A549 (cell line): ENCODE measurements around the gene IFNL2.

Experiments
- CTCF ChIP-seq: fragments of >200 bp; sonication (Bioruptor Twin); formaldehyde crosslinking; IDR thresholded peaks from 3 replicates; pipeline ENCODE4 v1.5.1; 2016
- EHMT2 ChIP-seq: fragments of 200-600 bp; sonication (generic); IDR thresholded peaks from 2 replicates; pipeline ENCODE4 v1.6.1; 2016; ENCODE audit warnings: antibody characterized with exemption, low read depth, mild to moderate bottlenecking, moderate library complexity
- ESRRA ChIP-seq: fragments of 150-350 bp; IDR thresholded peaks from 2 replicates; pipeline ENCODE4 v1.6.1; 2014; ENCODE audit warnings: mild to moderate bottlenecking, low read length, borderline replicate concordance
- JUN ChIP-seq, 2 experiments: fragments of >200 bp; sonication (Bioruptor Twin); formaldehyde crosslinking; IDR thresholded peaks; 2 replicates in 1 of 2; 3 replicates in 1 of 2; pipeline ENCODE4 v1.6.1; 2016 to 2017
- POLR2A ChIP-seq: IDR thresholded peaks from 2 replicates; pipeline ENCODE4 v1.6.1; 2012; ENCODE audit warnings: mild to moderate bottlenecking, low read length
- RAD21 ChIP-seq, 2 experiments: fragments of >200 bp in 1 of 2; sonication (Bioruptor Twin) in 1 of 2; formaldehyde crosslinking in 1 of 2; IDR thresholded peaks in 1 of 2; conservative IDR thresholded peaks in 1 of 2; 2 replicates in 1 of 2; 3 replicates in 1 of 2; pipeline ENCODE4 v1.6.1; 2012 to 2018; ENCODE audit warnings: inconsistent platforms in 1 of 2
- ZFP36 ChIP-seq: fragments of 450-650 bp; IDR thresholded peaks from 2 replicates; pipeline ENCODE4 v1.6.1; 2014; ENCODE audit warnings: borderline replicate concordance; ENCODE audit not compliant: partially characterized antibody
- TF ChIP-seq, protein P1 (sequence below): IDR thresholded peaks from 2 replicates; pipeline ENCODE4 v1.6.1; 2012

DNA sequence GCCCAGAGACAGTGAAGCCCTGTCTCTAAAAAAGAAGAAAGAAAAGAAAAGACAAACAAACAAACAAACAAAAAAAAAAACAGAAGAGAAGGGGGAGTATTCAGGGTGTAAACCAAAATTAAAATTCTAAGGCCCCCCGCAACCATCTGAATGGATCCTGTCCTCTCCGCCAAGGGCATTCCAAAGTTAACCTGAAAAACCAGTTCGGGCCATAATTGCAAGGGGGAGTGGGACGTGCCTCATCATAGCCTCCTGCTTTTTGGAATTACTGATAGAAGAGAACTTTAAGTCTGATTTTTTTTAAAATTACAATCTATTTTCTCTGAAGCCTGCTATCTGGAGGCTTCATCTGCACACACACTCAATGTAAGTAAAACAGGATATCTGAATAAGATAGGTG, 5.7 kb upstream of the IFNL2 start:
- TF ChIP-seq, protein P1, sequence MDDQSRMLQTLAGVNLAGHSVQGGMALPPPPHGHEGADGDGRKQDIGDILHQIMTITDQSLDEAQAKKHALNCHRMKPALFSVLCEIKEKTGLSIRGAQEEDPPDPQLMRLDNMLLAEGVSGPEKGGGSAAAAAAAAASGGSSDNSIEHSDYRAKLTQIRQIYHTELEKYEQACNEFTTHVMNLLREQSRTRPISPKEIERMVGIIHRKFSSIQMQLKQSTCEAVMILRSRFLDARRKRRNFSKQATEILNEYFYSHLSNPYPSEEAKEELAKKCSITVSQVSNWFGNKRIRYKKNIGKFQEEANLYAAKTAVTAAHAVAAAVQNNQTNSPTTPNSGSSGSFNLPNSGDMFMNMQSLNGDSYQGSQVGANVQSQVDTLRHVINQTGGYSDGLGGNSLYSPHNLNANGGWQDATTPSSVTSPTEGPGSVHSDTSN = no peak
- no peak for TF ChIP-seq ZFP36
- no peak for TF ChIP-seq JUN (IDR thresholded peaks at IDR 0.05)
- TF ChIP-seq CTCF = no peak
- TF ChIP-seq EHMT2 = no peak
- TF ChIP-seq ESRRA = no peak
- TF ChIP-seq POLR2A = no peak
- TF ChIP-seq RAD21 (conservative IDR thresholded peaks at IDR 0.05 in 1 of 2, IDR thresholded peaks at IDR 0.05 in 1 of 2) = no peak
